B cell (primary cell): ENCODE results near the gene G6PC3.

Source experiments
- CTCF ChIP-seq: fragments of 200-600 bp; IDR thresholded peaks from one replicate; pipeline ENCODE4 v1.8.0; 2022; ENCODE audit warnings: antibody characterized with exemption, mild to moderate bottlenecking
- EZH2 ChIP-seq: IDR thresholded peaks from 2 replicates; pipeline ENCODE4 v1.6.1; 2012; ENCODE audit warnings: borderline replicate concordance, low read depth, mild to moderate bottlenecking, moderate library complexity, low read length; ENCODE audit not compliant: insufficient read depth, poor library complexity, severe bottlenecking

GRCh38 chr17:44097110-44097958 lies 26.8 kb downstream of the G6PC3 start:
- no peak for TF ChIP-seq EZH2
- no peak for TF ChIP-seq CTCF
